Adrenal gland (tissue), 12 donors: ENCODE data around the gene SSC4D. TPM values are rescaled to one million over a fixed set of nuclear protein-coding genes. Genes with fewer than 3 reads are reported as not detected.

Experiments
- DNase-seq, 7 donors: peaks; one replicate each; pipeline ENCODE4 v3.0.0-alpha.2; 2019 to 2020
- H3K27ac ChIP-seq, 5 donors: fragments of 200-600 bp; sonication (generic) in 4 of 5; 1 replicate in 3 of 5; 2 replicates in 2 of 5; pipeline versions ENCODE4 v1.5.1 to v1.8.0; 2016 to 2020; ENCODE audit warnings: mild to moderate bottlenecking in 1 of 5
- H3K27me3 ChIP-seq: fragments of 200-600 bp; 2 replicates; pipeline ENCODE4 v1.8.0; 2021
- H3K36me3 ChIP-seq, 2 donors: fragments of 200-600 bp; replicated peaks in 1 of 2; 1 replicate in 1 of 2; 2 replicates in 1 of 2; pipeline versions ENCODE4 v1.5.1 to v1.8.0; 2018 to 2022
- H3K4me1 ChIP-seq, 2 donors: fragments of 200-600 bp; replicated peaks in 1 of 2; 1 replicate in 1 of 2; 2 replicates in 1 of 2; pipeline versions ENCODE4 v1.5.1 to v1.8.0; 2018 to 2021
- H3K4me3 ChIP-seq, 4 donors: fragments of 200-600 bp; sonication (generic) in 3 of 4; one replicate each; pipeline ENCODE4 v1.5.1; 2016 to 2018
- H3K9me3 ChIP-seq, 3 donors: fragments of 200-600 bp; sonication (generic) in 1 of 3; replicated peaks in 1 of 3; 1 replicate in 2 of 3; 2 replicates in 1 of 3; pipeline versions ENCODE4 v1.5.1 to v1.8.0; 2016 to 2021
- POLR2A ChIP-seq, 2 donors: fragments of 450-650 bp; IDR thresholded peaks; one replicate each; pipeline ENCODE4 v1.6.1; 2017; ENCODE audit warnings: antibody characterized with exemption in 2 of 2, mild to moderate bottlenecking in 2 of 2, moderate library complexity in 1 of 2
- WGBS, 4 donors: extraction: QIAGEN DNeasy Blood & Tissue Kit in 2 of 4; methylation state at CpG; one replicate each; pipeline versions ENCODE4 v1.1.5 to v1.1.7; 2013 to 2017; 5-methylcytosine and 5-hydroxymethylcytosine counted together
- intact Hi-C, 2 donors: fragments of 100-400 bp; cut with DNase I; formaldehyde crosslinking; loops; one replicate each; pipeline versions ENCODE4 v1.14.1 to v1.15.0; 2022 to 2023
- polyA plus RNA-seq, 3 donors: library from polyadenylated mRNA; stranded (reverse); fragments of 200-250 nt in 2 of 3; fragments of 350-450 nt in 1 of 3; fragmentation: Illumina TruSeq in 1 of 3; extraction: RNeasy Lipid Tissue Mini Kit (QIAGEN cat#74804) in 1 of 3; gene quantifications; one replicate each; pipeline ENCODE4 v1.2.3, GENCODE V29; 2013 to 2014
- total RNA-seq, 9 donors: library from RNA; depleted of rRNA in 4 of 9; stranded (reverse); fragments of >200 nt in 4 of 9; fragments of 120-200 nt in 1 of 9; fragmentation: NEBNext Ultra II Directional in 1 of 9; extraction: Animal tissue kit (Norgen Biotek cat#: 25700) in 1 of 9; gene quantifications; one replicate each; pipeline versions ENCODE4 v1.1.0 to v1.2.4, GENCODE V29; 2013 to 2023
- TF ChIP-seq, protein P1 (sequence below), 6 experiments: fragments of 450-650 bp in 4 of 6; fragments of 200-600 bp in 2 of 6; sonication (generic) in 1 of 6; IDR thresholded peaks; 1 replicate in 5 of 6; 2 replicates in 1 of 6; pipeline versions ENCODE4 v1.5.1 to v1.8.0; 2016 to 2021; ENCODE audit warnings: antibody characterized with exemption in 6 of 6, mild to moderate bottlenecking in 2 of 6, moderate library complexity in 1 of 6
- donor health status: healthy with polysubstance abuse.
- donor health status: Bipolar disorder and iron deficiency.
- donor health status: DM: yes; HTN: yes; CAD: no.
- donor health status: DM: no; HTN: no; CAD: no.
- donor health status: DM: no; HTN: no; CAD: no.
- donor health status: DM: yes; HTN: yes; CAD: no.

SSC4D gene
- total and polyA plus RNA-seq, 12 donors: 0.60 to 10.7 (median 2.0) TPM

DNA sequence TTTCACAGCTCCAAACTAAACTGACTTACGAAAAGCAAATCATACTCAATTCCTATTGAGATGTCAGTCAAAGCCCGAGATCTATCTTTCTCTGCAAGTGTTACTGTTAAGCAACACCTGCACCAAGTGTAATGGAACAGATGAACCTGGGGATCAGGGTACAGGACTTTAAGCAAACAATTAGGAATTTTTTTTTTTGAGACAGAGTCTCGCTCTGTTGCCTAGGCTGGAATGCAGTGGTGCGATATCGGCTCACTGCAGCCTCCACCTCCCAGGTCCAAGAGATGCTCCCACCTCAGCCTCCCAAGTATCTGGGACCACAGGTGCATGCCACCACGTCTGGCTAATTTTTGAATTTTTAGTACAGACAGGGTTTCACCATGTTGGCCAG lies 65.6 kb downstream of the SSC4D start:
- Histone ChIP-seq H3K36me3 (peaks cover 0 to 53% of the 10 kb centered on the region in 2 donors), H3K9me3 (no peaks in the 10 kb centered on the region), H3K27me3 (no peaks in the 10 kb centered on the region), H3K27ac (peak overlapping the region in 2 of 5 donors; percentile 12 to 35), H3K4me1 (peaks cover 31 to 60% of the 10 kb centered on the region in 2 donors), H3K4me3 (no peak overlapping the region)
- TF ChIP-seq, protein P1, sequence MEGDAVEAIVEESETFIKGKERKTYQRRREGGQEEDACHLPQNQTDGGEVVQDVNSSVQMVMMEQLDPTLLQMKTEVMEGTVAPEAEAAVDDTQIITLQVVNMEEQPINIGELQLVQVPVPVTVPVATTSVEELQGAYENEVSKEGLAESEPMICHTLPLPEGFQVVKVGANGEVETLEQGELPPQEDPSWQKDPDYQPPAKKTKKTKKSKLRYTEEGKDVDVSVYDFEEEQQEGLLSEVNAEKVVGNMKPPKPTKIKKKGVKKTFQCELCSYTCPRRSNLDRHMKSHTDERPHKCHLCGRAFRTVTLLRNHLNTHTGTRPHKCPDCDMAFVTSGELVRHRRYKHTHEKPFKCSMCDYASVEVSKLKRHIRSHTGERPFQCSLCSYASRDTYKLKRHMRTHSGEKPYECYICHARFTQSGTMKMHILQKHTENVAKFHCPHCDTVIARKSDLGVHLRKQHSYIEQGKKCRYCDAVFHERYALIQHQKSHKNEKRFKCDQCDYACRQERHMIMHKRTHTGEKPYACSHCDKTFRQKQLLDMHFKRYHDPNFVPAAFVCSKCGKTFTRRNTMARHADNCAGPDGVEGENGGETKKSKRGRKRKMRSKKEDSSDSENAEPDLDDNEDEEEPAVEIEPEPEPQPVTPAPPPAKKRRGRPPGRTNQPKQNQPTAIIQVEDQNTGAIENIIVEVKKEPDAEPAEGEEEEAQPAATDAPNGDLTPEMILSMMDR (IDR thresholded peaks at IDR 0.05): no peak
- TF ChIP-seq POLR2A (IDR thresholded peaks at IDR 0.05): no peak
- WGBS, 4 donors: 95 to 99% (median 96%) methylated on average over 6 of the region's 6 CpGs
- intact Hi-C loops: no loop called here
- DNase-seq: no peak

DNA sequence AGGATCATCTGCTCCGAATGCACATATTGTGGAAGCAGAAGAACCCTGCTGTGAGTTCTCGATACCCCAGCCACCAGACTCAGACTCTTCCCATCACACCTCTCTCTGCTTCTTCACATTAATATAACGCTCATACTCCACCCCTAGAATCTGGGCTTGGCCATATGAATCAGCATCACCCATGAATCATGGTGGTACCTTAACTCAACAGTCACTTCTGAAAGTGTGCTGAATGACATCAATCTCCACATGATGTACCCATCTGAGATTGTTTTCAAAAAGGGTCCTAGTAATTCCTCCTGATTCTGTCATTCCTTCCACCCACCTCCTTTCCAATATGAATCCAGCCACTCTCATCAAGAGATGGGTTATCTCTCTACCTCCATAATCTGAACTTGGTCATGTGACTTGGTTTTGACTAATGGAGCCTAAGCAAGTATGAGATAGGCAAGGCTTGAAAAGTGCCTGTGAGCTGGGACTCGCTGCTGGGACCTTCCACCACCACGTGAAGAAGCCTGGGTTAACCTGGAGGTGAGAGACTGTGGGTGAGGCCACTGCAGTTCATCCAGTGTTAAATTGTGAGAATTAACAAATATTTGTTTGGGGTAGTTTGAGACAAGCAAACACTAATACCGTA lies 66.1 kb downstream of the SSC4D start:
- 87 to 94% (median 93%) methylated on average over 6 of the region's 6 CpGs for WGBS, 4 donors
- peaks cover 31 to 60% of the 10 kb centered on the region in 2 donors for H3K4me1 ChIP-seq
- no peak for DNase-seq

DNA sequence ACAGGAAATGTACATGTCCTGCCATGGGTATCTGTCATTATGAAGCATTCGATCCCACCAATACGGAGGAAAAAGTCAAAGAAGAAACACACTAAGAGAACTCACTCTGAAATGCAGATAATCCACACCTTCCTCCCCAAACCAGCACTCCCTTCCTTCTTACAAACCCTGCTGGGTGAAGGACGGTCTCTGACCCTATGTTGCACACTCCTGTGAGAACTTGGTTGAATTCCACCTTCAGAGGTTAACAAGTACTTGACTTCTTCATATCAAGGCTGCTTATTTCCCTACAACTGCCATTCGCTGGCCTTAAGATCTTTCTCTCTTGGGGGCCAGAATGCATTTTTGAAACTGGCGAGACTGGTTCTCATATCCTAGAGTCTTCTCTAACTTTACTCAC lies 67.3 kb downstream of the SSC4D start:
- intact Hi-C loops: no loop called here

More for the DNA sequence above, 66.1 kb downstream of the SSC4D start:
- no peaks in the 10 kb centered on the region for H3K27me3 ChIP-seq
- TF ChIP-seq, protein P1 (IDR thresholded peaks at IDR 0.05): no peak
- no peak for TF ChIP-seq POLR2A (IDR thresholded peaks at IDR 0.05)
- peak overlapping the region in 3 of 5 donors; percentile 12 to 35 (median 12) for H3K27ac ChIP-seq
- peaks cover 0 to 53% of the 10 kb centered on the region in 2 donors for H3K36me3 ChIP-seq
- H3K9me3 ChIP-seq: no peaks in the 10 kb centered on the region
- intact Hi-C loops: no loop called here
- no peak overlapping the region for H3K4me3 ChIP-seq

DNA sequence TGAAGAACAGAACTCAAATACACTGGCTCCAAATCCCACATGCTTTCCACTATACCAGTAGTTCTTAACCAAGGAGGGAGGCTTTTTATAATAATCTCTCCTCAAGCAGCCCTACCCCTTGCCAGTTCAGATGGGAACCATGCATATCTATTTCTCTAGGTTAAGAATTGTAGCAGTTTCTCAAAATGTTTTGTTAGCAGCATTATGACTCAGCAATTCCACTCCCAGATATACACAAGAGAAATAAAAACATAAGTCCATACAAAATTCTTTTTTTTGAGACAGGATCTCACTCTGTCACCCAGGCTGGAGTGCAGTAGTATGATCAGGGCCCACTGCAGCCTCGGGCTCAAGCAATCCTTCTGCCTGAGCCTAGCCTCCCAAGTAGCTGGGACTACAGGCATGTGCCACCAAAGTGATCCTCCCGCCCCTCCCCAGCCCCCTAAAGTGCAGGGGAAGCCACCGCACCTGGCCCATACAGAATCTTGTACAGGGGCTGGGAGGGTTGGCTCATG lies 68.8 kb downstream of the SSC4D start:
- intact Hi-C loops: no loop called here
- WGBS, 4 donors: 13 to 59% (median 40%) methylated on average over 1 to 3 of the region's 3 CpGs
- DNase-seq: peak in 1 of 7 donors; percentile 55
- Histone ChIP-seq H3K36me3 (peaks cover 0 to 36% of the 10 kb centered on the region in 2 donors), H3K27me3 (no peaks in the 10 kb centered on the region), H3K4me3 (no peak overlapping the region), H3K27ac (peak overlapping the region in 4 of 5 donors; percentile 60 to 85 (median 77)), H3K9me3 (no peaks in the 10 kb centered on the region), H3K4me1 (peaks cover 27 to 60% of the 10 kb centered on the region in 2 donors)
- TF ChIP-seq, protein P1 (IDR thresholded peaks at IDR 0.05): no peak
- TF ChIP-seq POLR2A (IDR thresholded peaks at IDR 0.05): peak in 1 of 2 donors; percentile 59

More for the DNA sequence above, 67.3 kb downstream of the SSC4D start:
- no peak for DNase-seq
- 81 to 89% (median 85%) methylated on average over 5 of the region's 5 CpGs for WGBS, 4 donors
- Histone ChIP-seq H3K27ac (peak overlapping the region in 2 of 5 donors; percentile 47 to 85), H3K9me3 (no peaks in the 10 kb centered on the region), H3K27me3 (no peaks in the 10 kb centered on the region), H3K4me3 (no peak overlapping the region), H3K36me3 (peaks cover 0 to 51% of the 10 kb centered on the region in 2 donors), H3K4me1 (peaks cover 29 to 60% of the 10 kb centered on the region in 2 donors)
- TF ChIP-seq, protein P1 (IDR thresholded peaks at IDR 0.05): no peak
- TF ChIP-seq POLR2A (IDR thresholded peaks at IDR 0.05): no peak

Other genes with a start within 250 kb of the SSC4D start
- 10 to 100 TPM; 14.3 to 49.3 (median 32.4) TPM for gene SRRM3, start 207.8 kb downstream of the SSC4D start, total RNA-seq
- 100 to 1,000 TPM in 1 of 3 donors, 10 to 100 TPM in 1, 1 to 10 TPM in 1; 5.6 to 140 (median 43.3) TPM for gene SRRM3, start 207.8 kb downstream of the SSC4D start, polyA plus RNA-seq
- gene HSPB1, start 107.0 kb downstream of the SSC4D start, total RNA-seq: 1,000 to 10,000 TPM in 1 of 9 donors, 100 to 1,000 TPM in 7, 10 to 100 TPM in 1; 69.5 to 1,192 (median 720) TPM
- gene HSPB1, start 107.0 kb downstream of the SSC4D start, polyA plus RNA-seq: 1,000 to 10,000 TPM in 2 of 3 donors, 10 to 100 TPM in 1; 83.3 to 2,276 (median 1,235) TPM
- gene YWHAG, start 50.7 kb downstream of the SSC4D start, total RNA-seq: 100 to 1,000 TPM in 5 of 9 donors, 10 to 100 TPM in 4; 63.4 to 272 (median 100) TPM
- 100 to 1,000 TPM in 1 of 3 donors, 10 to 100 TPM in 2; 50.5 to 309 (median 68.6) TPM for gene YWHAG, start 50.7 kb downstream of the SSC4D start, polyA plus RNA-seq
- 10 to 100 TPM in 1 of 9 donors, 1 to 10 TPM in 8; 4.2 to 21.3 (median 6.7) TPM for gene ZP3, start 15.3 kb upstream of the SSC4D start, total RNA-seq
- 10 to 100 TPM in 1 of 3 donors, 1 to 10 TPM in 2; 2.2 to 13.3 (median 9.8) TPM for gene ZP3, start 15.3 kb upstream of the SSC4D start, polyA plus RNA-seq
- 10 to 100 TPM in 8 of 9 donors, 1 to 10 TPM in 1; 3.9 to 21.7 (median 16.0) TPM for gene DTX2, start 52.0 kb upstream of the SSC4D start, total RNA-seq
- gene DTX2, start 52.0 kb upstream of the SSC4D start, polyA plus RNA-seq: 10 to 100 TPM in 2 of 3 donors, 1 to 10 TPM in 1; 2.8 to 83.7 (median 23.2) TPM
- gene UPK3B, start 100.9 kb upstream of the SSC4D start, total RNA-seq: 1 to 10 TPM in 3 of 9 donors, under 1 TPM in 5, not detected in 1; 0.22 to 2.6 (median 0.89) TPM
- gene UPK3B, start 100.9 kb upstream of the SSC4D start, polyA plus RNA-seq: under 1 TPM in 2 of 3 donors, not detected in 1; 0.56 to 0.84 TPM
- gene SPDYE16, start 133.6 kb upstream of the SSC4D start, total RNA-seq: 1 to 10 TPM in 1 of 9 donors, under 1 TPM in 5, not detected in 3; 0.18 to 2.9 (median 0.50) TPM
- gene SPDYE16, start 133.6 kb upstream of the SSC4D start, polyA plus RNA-seq: under 1 TPM; 0.16 to 0.40 (median 0.22) TPM
- gene POMZP3, start 217.6 kb upstream of the SSC4D start, total RNA-seq: 10 to 100 TPM in 4 of 9 donors, 1 to 10 TPM in 5; 2.1 to 24.8 (median 8.9) TPM
- 10 to 100 TPM in 2 of 3 donors, 1 to 10 TPM in 1; 9.6 to 15.6 (median 14.0) TPM for gene POMZP3, start 217.6 kb upstream of the SSC4D start, polyA plus RNA-seq